IPS-NIHi7 (cell line): ENCODE results near the gene METRN.
A peak's percentile ranks its signal among the peaks of the same experiment; 100 is the strongest.

ENCODE experiments used
- DNase-seq: peaks from one replicate; pipeline ENCODE4 v3.0.0; 2012; ENCODE audit warnings: mixed read lengths; ENCODE audit errors: extremely low spot score

Gene METRN

GRCh38 chr16:677316-678190 is 37.4 kb upstream of the METRN start:
- DNase-seq: no peak

- DNase-seq: no peak
These were observed 36.6 kb upstream of the METRN start for GRCh38 chr16:678209-678857.

GRCh38 chr16:678858-679813 is 35.8 kb upstream of the METRN start:
- DNase-seq: no peak

GRCh38 chr16:679814-680624 is 34.9 kb upstream of the METRN start, which contains the start of gene STUB1:
Gene STUB1, plus strand, starts transcription at chr16:680410. Its CDS starts 116 bp downstream, at chr16:680526.
- peak; percentile 87 for DNase-seq

GRCh38 chr16:680625-680945 is 34.3 kb upstream of the METRN start:
- DNase-seq: no peak

- no peak for DNase-seq
These were observed 33.8 kb upstream of the METRN start for GRCh38 chr16:680967-681745.

GRCh38 chr16:681746-682427 is 33.0 kb upstream of the METRN start:
- DNase-seq: no peak

- no peak for DNase-seq
These were observed 32.2 kb upstream of the METRN start for GRCh38 chr16:682493-683395.

- DNase-seq: no peak
These were observed 31.4 kb upstream of the METRN start for GRCh38 chr16:683396-684070.

- DNase-seq: peak; percentile 94
These were observed 30.7 kb upstream of the METRN start, which contains the start of gene JMJD8 for GRCh38 chr16:684071-684794. Gene JMJD8, minus strand, starts transcription at chr16:684334. Its CDS starts 15 bp downstream, at chr16:684319.

GRCh38 chr16:684961-685696 is 29.8 kb upstream of the METRN start:
- no peak for DNase-seq

GRCh38 chr16:685967-686366 is 29.0 kb upstream of the METRN start:
- no peak for DNase-seq

GRCh38 chr16:686459-687260 is 28.3 kb upstream of the METRN start:
- no peak for DNase-seq

GRCh38 chr16:687499-687898 is 27.4 kb upstream of the METRN start:
- DNase-seq: no peak

- DNase-seq: no peak
These were observed 25.6 kb upstream of the METRN start for GRCh38 chr16:689175-689897.
